Stimulated activated CD8-positive, alpha-beta memory T cell treated with anti-CD3 and anti-CD28 coated beads, Interleukin-2, amount 100 ng/mL, for 48 hours (primary cell): ENCODE measurements around the gene PSMD14.

Experiments used
- DNase-seq, 2 donors: peaks; one replicate each; pipeline ENCODE4 v3.0.0-alpha.2; 2020; ENCODE audit warnings: low read depth in 2 of 2

The PSMD14 gene

DNA sequence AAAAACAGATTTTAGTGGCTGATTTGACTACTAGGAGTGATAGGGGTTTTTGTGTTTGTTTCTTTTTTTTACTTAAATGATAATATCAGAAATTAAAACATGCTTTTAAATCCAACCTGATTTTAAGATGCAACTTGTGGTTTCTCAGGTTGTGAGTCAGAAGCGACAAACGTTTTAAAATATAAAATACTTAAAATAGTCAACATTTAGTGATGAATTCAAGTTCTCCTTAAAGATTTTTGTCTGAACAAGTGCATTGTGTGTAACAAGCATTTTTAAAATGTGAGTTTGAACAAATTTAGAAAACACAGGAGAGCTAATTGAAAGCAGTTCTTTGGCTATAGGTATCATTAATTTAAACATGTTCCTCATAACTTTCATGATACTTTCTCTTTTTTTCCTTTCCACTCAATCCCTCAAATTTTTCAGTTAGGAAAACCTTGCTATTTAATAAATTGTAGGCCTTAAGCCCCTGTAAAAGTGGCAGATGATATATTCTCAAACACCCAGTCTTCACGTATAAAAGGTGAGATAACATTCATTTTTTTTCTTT lies 111.5 kb downstream of the PSMD14 start:
- no peak for DNase-seq

DNA sequence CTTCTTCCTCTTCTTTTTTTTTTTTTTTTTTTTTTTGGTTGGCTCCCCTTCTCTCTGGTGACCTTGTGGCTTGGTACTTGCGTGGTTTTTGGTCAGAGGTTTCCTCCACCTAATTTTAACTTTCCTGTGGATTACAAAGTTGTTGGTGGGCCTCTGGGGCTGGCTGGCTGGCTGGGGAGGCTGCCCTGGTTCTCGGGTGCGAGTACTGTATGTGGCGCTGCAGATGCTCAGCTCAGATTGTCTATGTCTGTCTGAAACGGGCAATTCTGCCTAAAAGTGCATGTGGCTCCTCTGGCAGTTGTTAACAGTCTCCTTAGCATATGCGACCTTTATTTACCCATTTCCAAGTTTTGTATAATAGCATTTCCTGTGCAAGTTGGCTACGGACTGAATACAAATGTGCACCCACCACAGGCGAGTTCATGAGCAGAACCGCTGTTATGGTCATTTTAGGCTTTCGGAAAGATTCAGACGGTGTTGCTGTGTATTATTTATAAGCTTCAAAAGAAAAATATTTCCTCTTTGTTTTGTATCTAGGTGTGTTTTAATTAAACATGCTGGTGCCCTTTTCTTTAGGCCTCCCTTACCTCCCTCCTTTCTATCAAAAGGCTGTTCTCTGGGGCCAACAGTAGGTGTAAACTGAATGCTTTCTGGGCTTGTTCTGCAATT lies 112.3 kb downstream of the PSMD14 start:
- DNase-seq = no peak

- no peak for DNase-seq
Measured at GRCh38 chr2:161421686-161422085, 113.5 kb downstream of the PSMD14 start.

DNA sequence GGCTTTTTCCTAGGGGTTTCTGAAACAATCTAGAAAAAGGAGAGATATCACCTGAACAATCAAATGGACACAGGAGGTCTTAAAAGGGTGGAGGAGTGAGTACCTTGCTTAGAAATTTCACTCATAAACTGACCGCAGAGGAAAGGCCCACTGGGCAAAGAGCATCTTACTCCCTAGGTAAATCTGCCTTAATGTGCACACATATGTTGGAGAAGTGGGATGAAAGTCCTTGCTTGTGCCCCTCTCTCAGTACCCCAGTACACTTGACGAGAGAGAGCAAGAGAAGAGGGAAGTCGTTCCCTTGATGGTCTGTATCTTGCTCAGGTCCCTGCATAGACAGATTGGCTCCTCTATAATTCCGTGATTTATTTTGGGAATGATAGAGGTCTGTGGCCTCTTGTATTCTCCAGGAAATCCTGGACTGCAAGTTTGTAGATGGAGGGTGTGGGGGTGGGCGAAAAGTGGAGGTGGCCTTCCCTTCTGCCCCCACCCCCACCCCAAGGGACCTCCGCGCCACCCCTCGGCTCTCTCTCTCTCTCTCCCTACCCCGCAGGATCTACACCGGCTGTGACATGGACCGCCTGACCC lies 114.7 kb downstream of the PSMD14 start:
- no peak for DNase-seq

GRCh38 chr2:161423421-161424393 lies 115.5 kb downstream of the PSMD14 start:
- no peak for DNase-seq

DNA sequence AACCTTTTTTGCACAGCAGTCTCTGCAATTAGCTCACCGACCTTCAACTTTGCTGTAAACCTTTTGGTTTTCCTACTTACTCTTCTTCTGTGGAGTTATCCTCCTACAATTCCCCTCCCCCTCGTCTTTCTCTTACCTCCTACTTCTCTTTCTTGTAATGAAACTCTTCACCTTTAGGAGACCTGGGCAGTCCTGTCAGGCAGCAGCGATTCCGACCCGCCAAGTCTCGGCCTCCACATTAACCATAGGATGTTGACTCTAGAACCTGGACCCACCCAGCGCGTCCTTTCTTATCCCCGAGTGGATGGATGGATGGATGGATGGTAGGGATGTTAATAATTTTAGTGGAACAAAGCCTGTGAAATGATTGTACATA lies 116.2 kb downstream of the PSMD14 start:
- no peak for DNase-seq

- no peak for DNase-seq
Measured at GRCh38 chr2:161424891-161425727, 116.9 kb downstream of the PSMD14 start.

GRCh38 chr2:161425728-161426454 lies 117.7 kb downstream of the PSMD14 start:
- DNase-seq = no peak

- no peak for DNase-seq
Measured at GRCh38 chr2:161426455-161426921, 118.3 kb downstream of the PSMD14 start.

DNA sequence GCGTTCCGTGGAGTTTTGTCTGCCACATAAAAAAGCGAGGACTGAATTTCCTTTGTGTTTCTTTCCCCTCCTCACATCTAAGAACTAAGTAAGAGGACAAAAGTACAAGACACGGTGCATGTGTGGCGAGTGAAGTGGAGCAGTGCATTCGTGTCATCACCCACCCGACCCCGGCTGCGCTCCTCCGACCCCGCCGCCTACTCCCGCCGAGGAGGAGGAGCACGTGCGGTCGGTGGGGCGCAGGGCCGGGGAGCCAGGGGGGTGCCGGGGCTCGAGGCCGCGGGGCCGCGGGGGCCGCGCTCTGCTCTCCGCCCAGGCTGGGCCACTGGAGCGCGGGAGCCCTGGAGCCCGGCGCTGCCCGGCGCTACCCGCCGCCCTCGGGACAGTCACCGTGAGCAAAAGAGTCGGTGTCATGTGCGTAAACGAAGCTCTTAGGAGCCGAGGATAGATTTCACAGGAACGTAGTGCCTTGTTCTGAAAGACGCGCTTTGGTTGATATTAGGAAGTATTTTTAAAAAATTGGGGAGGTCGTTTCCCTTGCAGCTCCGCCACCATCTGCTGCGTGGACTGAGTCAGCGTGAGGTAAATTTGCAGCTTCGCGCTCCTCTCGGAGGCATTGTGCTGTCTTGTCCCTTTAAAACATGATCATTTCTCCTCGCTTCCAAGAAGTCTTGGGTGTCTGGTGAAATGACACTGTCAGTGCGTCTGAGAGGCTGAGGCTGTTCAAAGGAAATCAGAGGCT lies 118.9 kb downstream of the PSMD14 start:
- DNase-seq = no peak

DNA sequence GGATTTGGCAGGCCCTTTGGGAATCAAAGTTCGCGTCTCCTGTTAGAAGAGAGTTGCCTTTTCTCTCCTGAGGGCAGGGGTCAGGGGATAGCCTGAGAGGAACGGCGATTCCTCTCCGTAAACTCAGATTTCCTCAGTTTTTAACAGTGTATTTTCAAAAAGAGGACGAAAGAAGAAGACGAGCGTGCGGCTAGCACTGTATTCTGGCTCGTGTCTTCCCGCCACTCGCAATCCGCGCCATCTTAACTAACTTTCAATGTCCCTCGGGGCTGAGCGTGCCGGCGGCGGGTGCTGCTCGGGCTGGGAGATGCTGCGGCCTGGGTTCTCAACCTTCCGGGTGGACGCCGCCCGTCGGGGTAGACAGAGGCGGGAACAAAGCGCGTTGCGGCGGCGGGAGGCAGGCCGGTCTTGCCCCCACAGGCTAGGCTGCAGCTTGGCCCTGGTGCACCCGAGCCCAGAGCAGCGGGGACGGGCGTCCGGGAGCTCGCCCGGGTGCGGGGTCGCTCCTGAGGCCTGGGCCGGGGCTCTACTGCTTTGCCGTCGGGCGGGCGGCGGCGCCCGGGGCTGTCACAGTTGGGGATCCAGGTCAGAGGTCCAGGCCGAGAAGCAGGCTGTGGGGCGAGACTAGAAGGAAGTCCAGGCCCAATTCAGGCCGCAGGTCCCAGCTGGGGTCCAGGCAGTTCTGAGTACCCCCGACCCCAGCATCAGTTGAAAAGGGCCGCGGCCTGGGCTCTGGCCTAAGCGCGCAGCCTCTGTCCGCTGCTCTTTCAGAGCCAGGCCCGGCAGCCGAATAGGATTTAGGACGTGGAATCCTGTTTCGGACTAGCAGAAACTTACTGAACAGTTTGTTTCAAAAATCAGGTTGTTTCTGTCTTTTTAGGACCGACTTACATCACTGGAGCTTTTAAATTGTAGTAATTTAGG lies 119.7 kb downstream of the PSMD14 start:
- no peak for DNase-seq

- DNase-seq = no peak
Measured at GRCh38 chr2:161430386-161430785, 122.2 kb downstream of the PSMD14 start.

DNA sequence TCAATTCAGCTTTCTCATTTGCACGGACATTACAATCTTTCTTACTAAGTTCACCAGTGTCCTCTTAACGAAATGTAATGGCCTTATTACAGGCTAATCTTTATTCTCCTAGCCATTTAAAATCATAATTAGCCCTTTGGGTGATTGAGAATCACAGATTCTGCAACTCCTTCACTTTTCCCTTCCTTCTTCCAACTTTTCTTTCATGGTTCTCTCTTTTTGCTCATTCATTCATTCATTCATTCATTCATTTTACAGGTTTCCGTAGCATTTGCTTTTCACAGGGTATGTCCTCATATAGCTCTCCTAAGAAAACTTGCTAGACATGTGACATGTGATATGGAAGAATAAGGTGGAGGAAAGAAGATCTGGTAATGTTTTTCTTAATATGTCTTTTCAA lies 123.9 kb downstream of the PSMD14 start:
- no peak for DNase-seq

DNA sequence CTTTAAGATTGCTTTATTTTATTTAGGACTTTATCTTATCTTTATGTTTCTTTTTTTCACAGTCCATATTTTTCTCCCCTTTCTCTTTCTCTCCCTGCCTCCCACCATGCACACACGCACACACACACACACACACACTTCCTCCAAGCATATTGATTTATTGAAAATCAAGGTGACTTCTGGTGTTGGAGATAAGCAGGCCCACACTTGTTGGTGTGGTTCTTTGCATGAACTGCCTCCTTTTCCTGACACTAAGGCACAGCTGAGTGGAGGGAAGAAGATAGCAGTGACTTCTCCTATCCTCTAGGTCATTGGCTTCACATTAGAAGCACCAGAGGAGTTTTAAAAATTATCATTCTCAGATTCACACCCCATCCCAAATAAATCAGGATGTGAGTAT lies 125.9 kb downstream of the PSMD14 start:
- no peak for DNase-seq

- DNase-seq = no peak
Measured at GRCh38 chr2:161436411-161436810, 128.2 kb downstream of the PSMD14 start.

GRCh38 chr2:161438598-161438997 lies 130.4 kb downstream of the PSMD14 start:
- no peak for DNase-seq

DNA sequence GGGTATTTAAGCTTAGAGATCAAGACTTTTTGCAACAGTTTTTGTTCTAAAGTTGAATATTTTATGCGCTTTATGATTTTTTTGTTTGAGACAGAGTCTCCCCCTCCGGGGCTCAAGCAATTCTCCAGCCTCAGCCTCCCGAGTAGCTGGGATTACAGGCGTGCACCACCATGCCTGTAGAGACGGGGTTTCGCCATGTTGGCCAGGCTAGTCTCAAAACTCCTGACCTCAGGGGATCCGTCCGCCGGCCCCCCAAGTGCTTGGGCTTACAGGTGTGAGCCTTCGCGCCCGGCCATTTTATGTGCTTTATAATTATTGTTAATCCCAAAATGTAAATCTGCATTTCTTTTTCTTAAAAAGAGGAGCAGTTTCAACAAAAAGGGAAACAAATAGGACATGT lies 136.9 kb downstream of the PSMD14 start:
- DNase-seq = no peak

DNA sequence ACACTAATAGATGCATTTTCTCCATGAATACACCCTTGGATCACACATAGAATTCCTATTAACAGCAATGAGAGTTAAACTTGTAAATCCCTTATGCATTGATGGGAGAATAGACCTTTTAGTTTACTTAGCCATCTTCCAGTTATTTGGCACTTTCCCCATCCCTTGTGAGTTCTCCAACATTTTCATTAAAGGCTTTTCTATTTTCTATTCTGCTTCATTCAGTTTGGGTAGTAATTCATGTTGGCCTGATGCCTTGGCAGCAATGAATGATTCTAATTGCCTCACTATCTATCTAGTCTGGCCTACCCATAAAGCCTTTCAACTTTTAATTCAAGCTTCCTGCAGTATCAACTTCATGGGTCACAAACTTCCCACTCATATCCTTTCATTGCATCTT lies 140.2 kb downstream of the PSMD14 start:
- DNase-seq = no peak
